GM21360 (cell line): ENCODE measurements around the gene RETREG3.
"Not testable (repeated sequence)": the region's sequence is repeated elsewhere in the genome, so short reads cannot be mapped to it uniquely, and the experiment has no call there.

Experiments used
- ATAC-seq: cut with Tn5 transposase; IDR thresholded peaks from one replicate; pipeline ENCODE4 v1.9.1; 2021; ENCODE audit warnings: mild to moderate bottlenecking, moderate library complexity; ENCODE audit not compliant: unreplicated experiment

RETREG3 gene

GRCh38 chr17:42613699-42614295 is 4.6 kb upstream of the RETREG3 start:
- ATAC-seq: no peak

- ATAC-seq: no peak
Observed at GRCh38 chr17:42612013-42612412, 2.8 kb upstream of the RETREG3 start.

- not testable (repeated sequence) for ATAC-seq
Observed at GRCh38 chr17:42609814-42610801, 934 bp upstream of the RETREG3 start.

- peak; percentile 3 for ATAC-seq
Observed at GRCh38 chr17:42608305-42609181, 631 bp downstream of the RETREG3 start.

GRCh38 chr17:42607769-42608168 is 1.4 kb downstream of the RETREG3 start:
- ATAC-seq: no peak

- ATAC-seq: no peak
Observed at GRCh38 chr17:42603318-42603717, 5.9 kb downstream of the RETREG3 start.

GRCh38 chr17:42598905-42599304 is 10.3 kb downstream of the RETREG3 start:
- no peak for ATAC-seq

GRCh38 chr17:42596386-42596785 is 12.8 kb downstream of the RETREG3 start:
- no peak for ATAC-seq

- no peak for ATAC-seq
Observed at GRCh38 chr17:42591411-42591810, 17.8 kb downstream of the RETREG3 start.

- no peak for ATAC-seq
Observed at GRCh38 chr17:42590886-42591285, 18.3 kb downstream of the RETREG3 start.

GRCh38 chr17:42586514-42587230 is 22.5 kb downstream of the RETREG3 start:
- no peak for ATAC-seq

GRCh38 chr17:42585353-42585752 is 23.8 kb downstream of the RETREG3 start:
- ATAC-seq: no peak

- ATAC-seq: no peak
Observed at GRCh38 chr17:42584880-42585279, 24.3 kb downstream of the RETREG3 start.

GRCh38 chr17:42581744-42582270 is 27.4 kb downstream of the RETREG3 start:
- ATAC-seq: no peak

- no peak for ATAC-seq
Observed at GRCh38 chr17:42579794-42580551, 29.2 kb downstream of the RETREG3 start.

GRCh38 chr17:42578282-42578869 is 30.8 kb downstream of the RETREG3 start:
- ATAC-seq: peak; percentile 45

- peak; percentile 61 for ATAC-seq
Observed at GRCh38 chr17:42577532-42578281, 31.5 kb downstream of the RETREG3 start, which contains the start of gene PSMC3IP. Gene PSMC3IP, minus strand, starts transcription at chr17:42577729. Its CDS starts 43 bp downstream, at chr17:42577686.

GRCh38 chr17:42577140-42577531 is 32.0 kb downstream of the RETREG3 start:
- no peak for ATAC-seq
